ENCODE data around the gene SSB. TPM values are rescaled to one million over a fixed set of nuclear protein-coding genes. Genes with fewer than 3 reads are reported as not detected.

Gene SSB
- total and polyA plus RNA-seq, 9 of the 15 experiments (the other 6 are each of a cell fraction or from before 2014, with no cell fraction given) = 317 to 849 (median 515) TPM

- no peak for TF ChIP-seq SPI1 (IDR thresholded peaks at IDR 0.05; ENCODE audit: borderline replicate concordance, low read depth, low read length)
- TF ChIP-seq ZC3H8 (IDR thresholded peaks at IDR 0.05) = no peak
- no peak for TF ChIP-seq ADNP (tag; IDR thresholded peaks at IDR 0.05)
- TF ChIP-seq GTF3C2 (IDR thresholded peaks at IDR 0.05; ENCODE audit: borderline replicate concordance, extremely low read depth, insufficient read length) = no peak
- TF ChIP-seq PCBP1 (IDR thresholded peaks at IDR 0.05; ENCODE audit: low read depth, low read length, poor library complexity, severe bottlenecking) = no peak
- TF ChIP-seq TARDBP (IDR thresholded peaks at IDR 0.05) = no peak
- no peak for TF ChIP-seq ZNF354B (CRISPR knock-in tag; IDR thresholded peaks at IDR 0.05)
- peak; percentile 62 to 75; a peak in 2 of 4 replicates for TF ChIP-seq FOXA3 (CRISPR knock-in tag; conservative IDR thresholded peaks at IDR 0.05 in 1 of 2, IDR thresholded peaks at IDR 0.05 in 1 of 2)
- TF ChIP-seq ATF3 (IDR thresholded peaks at IDR 0.05) = peak; percentile 68
- no peak for TF ChIP-seq ATF3 (CRISPR knock-in tag; conservative IDR thresholded peaks at IDR 0.05)
- TF ChIP-seq MAFF (IDR thresholded peaks at IDR 0.05; ENCODE audit: low read length) = no peak
- TF ChIP-seq RNF219 (CRISPR knock-in tag; IDR thresholded peaks at IDR 0.05) = no peak
- TF ChIP-seq CEBPB (tag; IDR thresholded peaks at IDR 0.05) = peak; percentile 48
- no peak for TF ChIP-seq NCOA4 (IDR thresholded peaks at IDR 0.05; ENCODE audit: partially characterized antibody)
- no peak for TF ChIP-seq TRIM25 (IDR thresholded peaks at IDR 0.05; ENCODE audit: borderline replicate concordance)
- TF ChIP-seq ZNF717 (CRISPR knock-in tag; IDR thresholded peaks at IDR 0.05) = no peak
Observed at GRCh38 chr2:169815849-169816248, 17.2 kb downstream of the SSB start (continued).
